ENCODE measurements around the gene ARMH4. TPM values are rescaled to one million over a fixed set of nuclear protein-coding genes. Genes with fewer than 3 reads are reported as not detected.

The ARMH4 gene
- total RNA-seq, 2 experiments from 2014 or later = not detected

- Mint-ChIP-seq H3K36me3 (ENCODE audit: low read depth) (no peaks in the 10 kb centered on the region), H3K4me3 (no peak overlapping the region), H3K27me3 (ENCODE audit: low read depth) (peaks cover 10% of the 10 kb centered on the region), H3K27ac (no peak overlapping the region), H3K4me1 (ENCODE audit: low read depth) (no peaks in the 10 kb centered on the region), H3K9me3 (ENCODE audit: insufficient read depth) (no peaks in the 10 kb centered on the region)
- no peak for DNase-seq
- ChIA-PET POLR2A (no interaction called here), CTCF (no interaction called here)
- ATAC-seq = no peak
Measured at GRCh38 chr14:58091883-58092630, 60.0 kb downstream of the ARMH4 start.

- H3K36me3 Mint-ChIP-seq (ENCODE audit: low read depth) = no peaks in the 10 kb centered on the region
- H3K27me3 Mint-ChIP-seq (ENCODE audit: low read depth) = peaks cover 10% of the 10 kb centered on the region
- ChIA-PET POLR2A (no interaction called here), CTCF (interaction anchor here (0.6 kb wide), 1 partner anchor 689 kb away, joined by 4 read pairs; no protein-coding TSS in a partner anchor)
- H3K9me3 Mint-ChIP-seq (ENCODE audit: insufficient read depth) = no peaks in the 10 kb centered on the region
- H3K4me3 Mint-ChIP-seq = no peak overlapping the region
- H3K4me1 Mint-ChIP-seq (ENCODE audit: low read depth) = no peaks in the 10 kb centered on the region
- no peak for ATAC-seq
- no peak for DNase-seq
- no peak overlapping the region for H3K27ac Mint-ChIP-seq
Measured at GRCh38 chr14:58089612-58090011, 62.4 kb downstream of the ARMH4 start.

DNA sequence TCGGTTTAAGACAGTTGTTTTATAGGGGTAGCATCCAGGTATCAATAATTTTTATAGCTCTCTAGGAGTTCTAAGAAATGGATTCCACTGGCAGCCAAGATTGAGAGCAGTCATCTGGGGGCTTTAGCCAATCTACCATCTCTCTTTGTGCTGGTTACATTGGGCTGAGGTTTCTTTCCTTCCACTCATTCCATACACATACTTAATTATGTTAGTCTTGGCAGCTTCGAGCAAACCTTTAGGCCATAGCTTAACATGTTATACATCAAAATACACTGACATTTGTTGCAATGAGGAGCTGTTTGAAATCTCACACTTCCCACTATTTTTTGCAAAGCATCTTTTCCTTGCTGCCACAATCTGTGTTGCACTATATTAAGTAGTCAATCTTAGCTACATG lies 63.1 kb downstream of the ARMH4 start:
- no peak overlapping the region for H3K4me3 Mint-ChIP-seq
- POLR2A ChIA-PET = no interaction called here

GRCh38 chr14:58085877-58086276 lies 66.1 kb downstream of the ARMH4 start:
- ATAC-seq = no peak
- H3K27me3 Mint-ChIP-seq (ENCODE audit: low read depth) = peaks cover 18% of the 10 kb centered on the region
- H3K4me1 Mint-ChIP-seq (ENCODE audit: low read depth) = no peaks in the 10 kb centered on the region
- H3K27ac Mint-ChIP-seq = no peak overlapping the region
- no peaks in the 10 kb centered on the region for H3K9me3 Mint-ChIP-seq (ENCODE audit: insufficient read depth)
- ChIA-PET CTCF (no interaction called here), POLR2A (no interaction called here)
- H3K36me3 Mint-ChIP-seq (ENCODE audit: low read depth) = no peaks in the 10 kb centered on the region
- H3K4me3 Mint-ChIP-seq = no peak overlapping the region
- no peak for DNase-seq

More for the DNA sequence above, 63.1 kb downstream of the ARMH4 start:
- ATAC-seq (no peak), DNase-seq (no peak)
- CTCF ChIA-PET = interaction anchor here (0.6 to 0.7 kb wide), 2 partner anchors 59 to 98 kb away, joined by 3 to 4 read pairs; no protein-coding TSS in a partner anchor
- Mint-ChIP-seq H3K27me3 (ENCODE audit: low read depth) (peaks cover 17% of the 10 kb centered on the region), H3K27ac (no peak overlapping the region), H3K36me3 (ENCODE audit: low read depth) (no peaks in the 10 kb centered on the region), H3K9me3 (ENCODE audit: insufficient read depth) (no peaks in the 10 kb centered on the region), H3K4me1 (ENCODE audit: low read depth) (no peaks in the 10 kb centered on the region)

DNA sequence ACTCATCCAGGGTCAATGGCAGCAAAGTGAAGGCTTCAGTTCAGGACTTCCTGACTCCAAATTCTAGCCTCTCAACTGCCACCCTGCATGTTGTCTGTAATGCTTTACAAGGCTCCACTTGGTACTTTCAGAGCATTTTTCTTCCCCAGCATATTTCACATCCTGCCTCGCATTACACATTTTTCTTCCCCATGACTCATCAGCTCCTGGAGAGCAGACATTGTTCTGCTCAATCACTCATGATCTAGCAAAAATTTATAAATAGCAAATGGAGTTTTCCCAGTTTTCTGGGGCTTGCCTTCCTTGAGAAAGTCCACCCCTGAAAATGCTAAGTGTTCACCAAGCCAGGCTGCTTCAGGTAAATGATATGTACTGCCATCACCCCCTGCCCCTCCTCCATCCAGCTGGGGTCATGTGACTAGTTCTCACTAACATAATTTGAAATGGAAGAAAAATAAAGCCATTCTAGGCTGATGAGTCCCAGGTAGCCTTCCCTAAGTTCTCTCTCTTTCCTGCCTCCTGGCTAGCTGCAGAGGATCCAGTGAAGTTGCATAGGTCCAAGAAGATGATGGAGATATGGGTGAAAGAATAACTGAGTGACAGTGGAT lies 69.4 kb downstream of the ARMH4 start:
- Mint-ChIP-seq H3K9me3 (ENCODE audit: insufficient read depth) (no peaks in the 10 kb centered on the region), H3K36me3 (ENCODE audit: low read depth) (no peaks in the 10 kb centered on the region), H3K4me1 (ENCODE audit: low read depth) (no peaks in the 10 kb centered on the region), H3K4me3 (no peak overlapping the region), H3K27ac (no peak overlapping the region), H3K27me3 (ENCODE audit: low read depth) (peaks cover 13% of the 10 kb centered on the region)
- POLR2A ChIA-PET = no interaction called here
- CTCF ChIA-PET = no interaction called here
- DNase-seq = no peak
- no peak for ATAC-seq

- Mint-ChIP-seq H3K9me3 (ENCODE audit: insufficient read depth) (no peaks in the 10 kb centered on the region), H3K27me3 (ENCODE audit: low read depth) (peaks cover 12% of the 10 kb centered on the region), H3K36me3 (ENCODE audit: low read depth) (no peaks in the 10 kb centered on the region), H3K27ac (no peak overlapping the region), H3K4me1 (ENCODE audit: low read depth) (no peaks in the 10 kb centered on the region), H3K4me3 (no peak overlapping the region)
- POLR2A ChIA-PET = no interaction called here
- no peak for DNase-seq
- ATAC-seq = no peak
- CTCF ChIA-PET = no interaction called here
Measured at GRCh38 chr14:58082011-58082410, 70.0 kb downstream of the ARMH4 start.

GRCh38 chr14:58078471-58078870 lies 73.5 kb downstream of the ARMH4 start:
- no peaks in the 10 kb centered on the region for H3K9me3 Mint-ChIP-seq (ENCODE audit: insufficient read depth)

DNA sequence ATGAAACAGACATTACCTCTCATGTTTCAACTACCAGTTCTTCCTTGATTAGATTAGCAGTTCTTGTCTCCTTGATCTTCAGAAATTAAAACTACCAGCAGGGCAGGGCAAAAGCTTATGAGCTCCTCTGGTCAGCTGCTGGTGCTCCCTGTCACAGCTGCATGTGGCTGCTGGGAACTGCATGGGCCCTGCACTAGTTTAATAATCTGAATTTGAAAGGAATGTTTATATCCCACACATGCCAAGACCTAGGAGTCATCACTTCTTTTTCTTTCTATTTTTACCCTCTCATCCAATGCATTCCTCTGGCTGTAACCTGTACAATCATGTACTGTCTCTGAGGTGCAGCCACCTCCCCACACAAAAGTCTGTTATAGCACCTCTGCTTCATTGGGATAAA lies 73.9 kb downstream of the ARMH4 start:
- Mint-ChIP-seq H3K9me3 (ENCODE audit: insufficient read depth) (no peaks in the 10 kb centered on the region), H3K4me3 (no peak overlapping the region), H3K27ac (no peak overlapping the region), H3K36me3 (ENCODE audit: low read depth) (no peaks in the 10 kb centered on the region), H3K4me1 (ENCODE audit: low read depth) (no peaks in the 10 kb centered on the region), H3K27me3 (ENCODE audit: low read depth) (peaks cover 3% of the 10 kb centered on the region)
- no peak for ATAC-seq
- no peak for DNase-seq
- ChIA-PET POLR2A (interaction anchor here (0.7 kb wide), 1 partner anchor 399 kb away, joined by 3 read pairs; no protein-coding TSS in a partner anchor), CTCF (no interaction called here)

More at GRCh38 chr14:58078471-58078870, 73.5 kb downstream of the ARMH4 start:
- Mint-ChIP-seq H3K27ac (no peak overlapping the region), H3K27me3 (ENCODE audit: low read depth) (peaks cover 3% of the 10 kb centered on the region), H3K4me3 (no peak overlapping the region), H3K4me1 (ENCODE audit: low read depth) (no peaks in the 10 kb centered on the region), H3K36me3 (ENCODE audit: low read depth) (no peaks in the 10 kb centered on the region)
- POLR2A ChIA-PET = no interaction called here
- CTCF ChIA-PET = no interaction called here
- ATAC-seq (no peak), DNase-seq (no peak)

- Mint-ChIP-seq H3K36me3 (ENCODE audit: low read depth) (no peaks in the 10 kb centered on the region), H3K27me3 (ENCODE audit: low read depth) (no peaks in the 10 kb centered on the region), H3K9me3 (ENCODE audit: insufficient read depth) (no peaks in the 10 kb centered on the region), H3K4me3 (no peak overlapping the region), H3K4me1 (ENCODE audit: low read depth) (no peaks in the 10 kb centered on the region), H3K27ac (no peak overlapping the region)
- CTCF ChIA-PET = no interaction called here
- DNase-seq (no peak), ATAC-seq (no peak)
- POLR2A ChIA-PET = interaction anchor here (0.7 kb wide), 1 partner anchor 398 kb away, joined by 3 read pairs; no protein-coding TSS in a partner anchor
Measured at GRCh38 chr14:58077621-58078020, 74.4 kb downstream of the ARMH4 start.

- ChIA-PET POLR2A (no interaction called here), CTCF (interaction anchor here (1.0 to 1.4 kb wide), 4 partner anchors 11 to 588 kb away, joined by 3 to 5 read pairs (median 4); no protein-coding TSS in a partner anchor)
- Mint-ChIP-seq H3K9me3 (ENCODE audit: insufficient read depth) (no peaks in the 10 kb centered on the region), H3K36me3 (ENCODE audit: low read depth) (no peaks in the 10 kb centered on the region), H3K27ac (no peak overlapping the region), H3K4me1 (ENCODE audit: low read depth) (no peaks in the 10 kb centered on the region), H3K27me3 (ENCODE audit: low read depth) (peaks cover 2% of the 10 kb centered on the region), H3K4me3 (no peak overlapping the region)
- ATAC-seq = no peak
- no peak for DNase-seq
Measured at GRCh38 chr14:58073516-58073915, 78.5 kb downstream of the ARMH4 start.

DNA sequence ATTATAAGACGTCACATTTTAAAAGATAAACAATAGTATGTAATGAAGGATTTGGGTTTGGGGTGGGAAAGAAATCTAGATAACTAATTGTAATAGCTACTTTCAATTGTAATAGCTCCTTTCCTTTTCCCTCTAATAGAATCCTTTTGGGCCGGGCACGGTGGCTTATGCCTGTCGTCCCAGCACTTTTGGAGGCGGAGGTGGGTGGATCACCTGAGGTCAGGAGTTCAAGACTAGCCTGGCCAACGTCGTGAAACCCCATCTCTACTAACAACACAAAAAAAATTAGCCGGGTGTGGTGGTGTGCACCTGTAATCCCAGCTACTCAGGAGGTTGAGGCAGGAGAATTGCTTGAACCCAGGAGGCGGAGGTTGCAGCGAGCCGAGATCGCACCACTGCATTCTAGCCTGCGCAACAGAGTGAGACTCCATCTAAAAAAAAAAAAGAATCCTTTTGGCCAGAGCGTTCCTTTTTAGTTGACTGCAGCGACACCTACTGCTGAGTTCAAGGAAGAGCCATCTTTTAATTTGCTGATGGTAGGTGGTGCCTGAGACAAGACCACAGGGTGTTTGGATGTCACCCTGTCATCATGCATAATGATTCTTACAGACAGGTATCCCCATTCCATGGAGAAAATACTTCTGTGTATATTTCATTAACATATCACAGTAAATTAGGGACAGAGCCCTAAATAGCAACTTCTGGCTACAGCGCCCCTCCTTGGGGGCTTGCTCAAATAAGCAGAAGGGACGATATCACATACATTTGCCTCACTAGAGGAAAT lies 79.5 kb downstream of the ARMH4 start:
- H3K36me3 Mint-ChIP-seq (ENCODE audit: low read depth) = no peaks in the 10 kb centered on the region
- H3K4me1 Mint-ChIP-seq (ENCODE audit: low read depth) = no peaks in the 10 kb centered on the region
- DNase-seq (peak; percentile 68), ATAC-seq (peak; percentile 75)
- peaks cover 2% of the 10 kb centered on the region for H3K27me3 Mint-ChIP-seq (ENCODE audit: low read depth)
- H3K27ac Mint-ChIP-seq = no peak overlapping the region
- CTCF ChIA-PET = interaction anchor here (0.7 to 1.4 kb wide), 6 partner anchors 13 to 587 kb away, joined by 3 to 7 read pairs (median 4); no protein-coding TSS in a partner anchor
- H3K9me3 Mint-ChIP-seq (ENCODE audit: insufficient read depth) = no peaks in the 10 kb centered on the region
- no peak overlapping the region for H3K4me3 Mint-ChIP-seq
- POLR2A ChIA-PET = no interaction called here

DNA sequence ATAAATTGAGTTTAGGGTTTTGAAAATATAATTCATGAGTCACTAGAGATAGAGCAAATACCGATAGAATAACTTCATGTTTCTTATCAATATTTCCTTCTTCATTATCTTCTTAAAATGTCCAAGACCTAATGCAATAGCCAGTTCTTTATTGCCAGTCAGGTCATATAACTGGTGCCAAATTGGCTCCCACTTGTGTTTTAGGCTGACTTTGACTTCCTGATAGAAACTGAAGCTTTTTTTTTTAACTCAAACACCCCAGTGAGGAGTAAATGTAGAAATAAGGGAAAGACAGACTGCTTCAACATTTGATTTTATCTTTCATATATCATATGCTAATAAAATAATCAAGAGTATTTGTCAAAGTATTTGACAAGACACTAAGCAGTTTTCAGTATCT lies 80.7 kb downstream of the ARMH4 start:
- CTCF ChIA-PET = interaction anchor here (1.2 kb wide), 1 partner anchor 379 kb away, joined by 7 read pairs; no protein-coding TSS in a partner anchor

More for the DNA sequence above, 80.7 kb downstream of the ARMH4 start:
- Mint-ChIP-seq H3K4me1 (ENCODE audit: low read depth) (no peaks in the 10 kb centered on the region), H3K27me3 (ENCODE audit: low read depth) (peaks cover 2% of the 10 kb centered on the region), H3K36me3 (ENCODE audit: low read depth) (no peaks in the 10 kb centered on the region), H3K9me3 (ENCODE audit: insufficient read depth) (no peaks in the 10 kb centered on the region), H3K4me3 (no peak overlapping the region), H3K27ac (no peak overlapping the region)
- no peak for DNase-seq
- POLR2A ChIA-PET = no interaction called here
- no peak for ATAC-seq
